Endodermal cell (in vitro differentiated cells): ENCODE results near the gene EXOSC9. TPM values are rescaled to one million over a fixed set of nuclear protein-coding genes. Genes with fewer than 3 reads are reported as not detected.
A peak's percentile ranks its signal among the peaks of the same experiment; 100 is the strongest.

Experiments used
- DNase-seq: peaks from one replicate; pipeline ENCODE4 v3.0.0-alpha.2; 2017
- H3K27ac ChIP-seq: 2 replicates; pipeline ENCODE4 v1.5.1; 2013; ENCODE audit warnings: mild to moderate bottlenecking, low read depth, low read length, moderate library complexity
- H3K27me3 ChIP-seq: 2 replicates; pipeline ENCODE4 v1.6.1; 2013; ENCODE audit warnings: mild to moderate bottlenecking, low read length, moderate library complexity; ENCODE audit not compliant: insufficient read depth, control insufficient read depth, poor library complexity, severe bottlenecking
- H3K36me3 ChIP-seq: 2 replicates; pipeline ENCODE4 v1.7.0; 2013; ENCODE audit warnings: mild to moderate bottlenecking, low read length, moderate library complexity; ENCODE audit not compliant: control insufficient read depth, insufficient read depth
- H3K4me1 ChIP-seq: one replicate; pipeline ENCODE4 v1.7.0; 2013; ENCODE audit warnings: low read length; ENCODE audit not compliant: control insufficient read depth, insufficient read depth
- H3K4me3 ChIP-seq: 2 replicates; pipeline ENCODE4 v1.5.1; 2013; ENCODE audit warnings: mild to moderate bottlenecking, low read length, moderate library complexity
- H3K9ac ChIP-seq: 2 replicates; pipeline ENCODE4 v1.6.1; 2013; ENCODE audit warnings: mild to moderate bottlenecking, low read length, moderate library complexity; ENCODE audit not compliant: poor library complexity, severe bottlenecking; ENCODE audit errors: extremely low read depth
- H3K9me3 ChIP-seq: 2 replicates; pipeline ENCODE4 v1.6.1; 2013; ENCODE audit warnings: mild to moderate bottlenecking, low read length, moderate library complexity; ENCODE audit not compliant: control insufficient read depth
- H3K27ac Mint-ChIP-seq: 2 replicates; pipeline ENCODE4 v1.8.0; 2020; ENCODE audit warnings: mixed read lengths
- H3K27me3 Mint-ChIP-seq: 2 replicates; pipeline ENCODE4 v1.8.0; 2021; ENCODE audit warnings: mild to moderate bottlenecking, mixed read lengths; ENCODE audit not compliant: insufficient read depth
- H3K36me3 Mint-ChIP-seq: 2 replicates; pipeline ENCODE4 v1.8.0; 2020; ENCODE audit warnings: low read depth, mixed read lengths
- H3K4me1 Mint-ChIP-seq: 2 replicates; pipeline ENCODE4 v1.8.0; 2020; ENCODE audit warnings: mixed read lengths
- H3K4me3 Mint-ChIP-seq: 2 replicates; pipeline ENCODE4 v1.8.0; 2020; ENCODE audit warnings: mild to moderate bottlenecking, moderate library complexity, mixed read lengths
- H3K9me3 Mint-ChIP-seq: 2 replicates; pipeline ENCODE4 v1.8.0; 2020; ENCODE audit warnings: mild to moderate bottlenecking, mixed read lengths
- CTCF ChIP-seq: fragments of 200-600 bp; sonication (generic); conservative IDR thresholded peaks from 2 replicates; pipeline ENCODE4 v1.5.0; 2021; ENCODE audit warnings: antibody characterized with exemption, mild to moderate bottlenecking
- WGBS, 2 experiments: methylation state at CpG; one replicate each; pipeline versions ENCODE4 v1.1.5 to v1.1.7; 2013; ENCODE audit warnings: missing lambda C conversion rate in 2 of 2, mixed read lengths in 1 of 2; ENCODE audit not compliant: insufficient coverage in 1 of 2, insufficient read length in 1 of 2; 5-methylcytosine and 5-hydroxymethylcytosine counted together
- total RNA-seq, 2 donors: library from RNA; stranded (reverse); fragmentation: NEBNext Ultra II Directional in 1 of 2; extraction: Animal tissue kit (Norgen Biotek cat#: 25700) in 1 of 2; gene quantifications; 2 replicates in 1 of 2; 3 replicates in 1 of 2; pipeline ENCODE4 v1.2.1, GENCODE V29; 2021

Gene EXOSC9
- total RNA-seq, 2 donors from 2014 or later: 47.9 to 69.0 TPM

GRCh38 chr4:121822047-121822446, 20.9 kb downstream of the EXOSC9 start:
- Mint-ChIP-seq H3K9me3 (no peaks in the 10 kb centered on the region), H3K4me3 (peak overlapping the region; percentile 96), H3K27ac (no peak overlapping the region), H3K36me3 (peaks cover 33% of the 10 kb centered on the region), H3K27me3 (no peaks in the 10 kb centered on the region), H3K4me1 (peaks cover 9% of the 10 kb centered on the region)
- H3K9me3 ChIP-seq: no peaks in the 10 kb centered on the region
- H3K9ac ChIP-seq: no peak overlapping the region
- 84 to 88% methylated on average over 1 of the region's 1 CpG for WGBS, 2 experiments
- TF ChIP-seq CTCF: no peak
- no peaks in the 10 kb centered on the region for H3K4me1 ChIP-seq
- peaks cover 50% of the 10 kb centered on the region for H3K36me3 ChIP-seq
- peak overlapping the region; percentile 95 for H3K4me3 ChIP-seq
- no peak overlapping the region for H3K27ac ChIP-seq
- no peaks in the 10 kb centered on the region for H3K27me3 ChIP-seq
- DNase-seq: no peak

GRCh38 chr4:121822796-121823504, 21.8 kb downstream of the EXOSC9 start:
- peak; percentile 74 for DNase-seq
- peak; percentile 49 for TF ChIP-seq CTCF
- peak overlapping the region; percentile 63 for H3K27ac ChIP-seq

GRCh38 chr4:121823505-121824170, 22.5 kb downstream of the EXOSC9 start, which contains the start of gene CCNA2:
CCNA2 (minus strand) TSS chr4:121823883; CDS start chr4:121823628, 255 bp downstream.
- no peak for TF ChIP-seq CTCF

More at GRCh38 chr4:121822796-121823504, 21.8 kb downstream of the EXOSC9 start:
- H3K4me1 ChIP-seq: no peaks in the 10 kb centered on the region
- H3K4me1 Mint-ChIP-seq: peaks cover 9% of the 10 kb centered on the region
- no peaks in the 10 kb centered on the region for H3K9me3 ChIP-seq
- H3K9ac ChIP-seq: peak overlapping the region; percentile 76
- WGBS, 2 experiments: 0 to 1% methylated on average over 21 to 30 of the region's 30 CpGs
- H3K4me3 Mint-ChIP-seq: peak overlapping the region; percentile 96
- H3K4me3 ChIP-seq: peak overlapping the region; percentile 95
- peak overlapping the region; percentile 91 for H3K27ac Mint-ChIP-seq
- H3K36me3 Mint-ChIP-seq: peaks cover 29% of the 10 kb centered on the region
- peaks cover 48% of the 10 kb centered on the region for H3K36me3 ChIP-seq
- H3K9me3 Mint-ChIP-seq: no peaks in the 10 kb centered on the region
- no peaks in the 10 kb centered on the region for H3K27me3 Mint-ChIP-seq
- H3K27me3 ChIP-seq: no peaks in the 10 kb centered on the region

More at GRCh38 chr4:121823505-121824170, 22.5 kb downstream of the EXOSC9 start, which contains the start of gene CCNA2:
- Histone ChIP-seq H3K36me3 (peaks cover 41% of the 10 kb centered on the region), H3K4me3 (peak within 1 kb of the TSS; percentile 95), H3K27ac (peak within 1 kb of the TSS; percentile 63), H3K27me3 (no peaks in the 10 kb centered on the region), H3K4me1 (no peaks in the 10 kb centered on the region), H3K9me3 (no peaks in the 10 kb centered on the region), H3K9ac (peak within 1 kb of the TSS; percentile 76)
- peaks cover 9% of the 10 kb centered on the region for H3K4me1 Mint-ChIP-seq
- no peaks in the 10 kb centered on the region for H3K27me3 Mint-ChIP-seq
- H3K4me3 Mint-ChIP-seq: peak within 1 kb of the TSS; percentile 96
- peaks cover 22% of the 10 kb centered on the region for H3K36me3 Mint-ChIP-seq
- peak within 1 kb of the TSS; percentile 91 for H3K27ac Mint-ChIP-seq
- no peaks in the 10 kb centered on the region for H3K9me3 Mint-ChIP-seq
- WGBS, 2 experiments: 0% methylated on average over 20 to 63 of the region's 63 CpGs
- DNase-seq: peak; percentile 99
